Endothelial cell (in vitro differentiated cells): ENCODE results near the gene CDH2. TPM values are rescaled to one million over a fixed set of nuclear protein-coding genes. Genes with fewer than 3 reads are reported as not detected.

Source experiments
- DNase-seq: peaks from one replicate; pipeline ENCODE4 v3.0.0; 2021; ENCODE audit warnings: low spot score
- H3K27ac Mint-ChIP-seq: one replicate; pipeline ENCODE4 v1.8.0; 2021; ENCODE audit warnings: mixed read lengths, inconsistent platforms; ENCODE audit not compliant: unreplicated experiment
- H3K27me3 Mint-ChIP-seq: one replicate; pipeline ENCODE4 v1.8.0; 2021; ENCODE audit warnings: mild to moderate bottlenecking, moderate library complexity, mixed read lengths, inconsistent platforms; ENCODE audit not compliant: unreplicated experiment
- H3K36me3 Mint-ChIP-seq: one replicate; pipeline ENCODE4 v1.8.0; 2021; ENCODE audit warnings: mild to moderate bottlenecking, low read depth, mixed read lengths, inconsistent platforms; ENCODE audit not compliant: unreplicated experiment
- H3K4me1 Mint-ChIP-seq: one replicate; pipeline ENCODE4 v1.8.0; 2021; ENCODE audit warnings: mild to moderate bottlenecking, mixed read lengths, inconsistent platforms; ENCODE audit not compliant: unreplicated experiment
- H3K4me3 Mint-ChIP-seq: one replicate; pipeline ENCODE4 v1.8.0; 2021; ENCODE audit warnings: mild to moderate bottlenecking, mixed read lengths, inconsistent platforms; ENCODE audit not compliant: unreplicated experiment
- H3K9me3 Mint-ChIP-seq: one replicate; pipeline ENCODE4 v1.8.0; 2021; ENCODE audit warnings: mixed read lengths, inconsistent platforms; ENCODE audit not compliant: unreplicated experiment
- CTCF ChIP-seq: fragments of 200-600 bp; sonication (generic); IDR thresholded peaks from one replicate; pipeline ENCODE4 v1.5.0; 2021; ENCODE audit warnings: antibody characterized with exemption; ENCODE audit not compliant: unreplicated experiment
- total RNA-seq: library from RNA; stranded (reverse); fragmentation: NEBNext Ultra II Directional; extraction: Animal tissue kit (Norgen Biotek cat#: 25700); gene quantifications from one replicate; pipeline ENCODE4 v1.2.1, GENCODE V29; 2021; ENCODE audit not compliant: unreplicated experiment

Gene CDH2
- total RNA-seq, 1 donor from 2014 or later, result 162 TPM

DNA sequence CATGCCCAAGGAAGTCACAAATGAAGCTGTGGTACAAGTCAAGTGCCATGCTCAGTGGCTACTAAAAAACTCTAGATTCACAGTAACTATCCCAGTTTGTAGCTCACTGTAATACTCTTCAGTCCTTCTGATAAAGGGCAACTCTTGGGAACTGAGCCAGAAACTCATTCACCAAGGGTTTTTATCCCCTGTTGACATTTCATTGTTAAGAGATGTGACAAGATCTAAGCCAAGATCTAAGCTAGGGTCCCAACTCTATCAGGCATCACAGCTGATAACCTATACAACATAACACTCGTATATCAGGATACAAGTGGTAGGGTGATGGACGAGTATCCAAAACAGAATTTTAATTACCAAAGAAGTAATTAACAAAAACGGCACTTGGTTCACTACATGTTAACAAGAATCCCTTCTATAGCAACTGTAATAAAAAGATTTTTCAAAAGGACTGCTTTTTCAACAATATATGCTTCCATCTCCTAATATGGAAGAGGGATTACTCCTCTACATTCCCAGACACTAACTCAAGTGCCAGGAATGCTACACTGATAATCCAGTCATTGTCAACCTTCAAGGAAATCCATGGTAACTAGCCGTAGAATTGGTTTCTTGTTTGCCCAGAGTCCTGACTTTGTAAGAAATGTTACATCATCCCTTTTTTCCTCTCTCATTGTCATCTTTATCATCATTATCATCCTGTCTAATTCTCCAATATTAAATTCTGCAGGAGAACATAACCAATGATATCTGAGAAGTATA lies 111.7 kb downstream of the CDH2 start:
- no peak overlapping the region for H3K27ac Mint-ChIP-seq
- no peak overlapping the region for H3K4me3 Mint-ChIP-seq
- TF ChIP-seq CTCF, result no peak
- H3K9me3 Mint-ChIP-seq, result no peaks in the 10 kb centered on the region
- no peak for DNase-seq
- peaks cover under 1% of the 10 kb centered on the region for H3K27me3 Mint-ChIP-seq
- H3K36me3 Mint-ChIP-seq, result peaks cover under 1% of the 10 kb centered on the region
- H3K4me1 Mint-ChIP-seq, result peaks cover 25% of the 10 kb centered on the region

- no peak overlapping the region for H3K27ac Mint-ChIP-seq
- no peaks in the 10 kb centered on the region for H3K36me3 Mint-ChIP-seq
- H3K4me3 Mint-ChIP-seq, result no peak overlapping the region
- no peaks in the 10 kb centered on the region for H3K9me3 Mint-ChIP-seq
- TF ChIP-seq CTCF, result no peak
- H3K27me3 Mint-ChIP-seq, result no peaks in the 10 kb centered on the region
- peaks cover 24% of the 10 kb centered on the region for H3K4me1 Mint-ChIP-seq
- no peak for DNase-seq
Observed at GRCh38 chr18:28063926-28064325, 113.0 kb downstream of the CDH2 start.

GRCh38 chr18:28063271-28063761 lies 113.6 kb downstream of the CDH2 start:
- DNase-seq, result no peak
- Mint-ChIP-seq H3K4me1 (peaks cover 24% of the 10 kb centered on the region), H3K9me3 (no peaks in the 10 kb centered on the region), H3K36me3 (no peaks in the 10 kb centered on the region), H3K27me3 (no peaks in the 10 kb centered on the region), H3K27ac (peak overlapping the region; percentile 79), H3K4me3 (no peak overlapping the region)
- TF ChIP-seq CTCF, result no peak

DNA sequence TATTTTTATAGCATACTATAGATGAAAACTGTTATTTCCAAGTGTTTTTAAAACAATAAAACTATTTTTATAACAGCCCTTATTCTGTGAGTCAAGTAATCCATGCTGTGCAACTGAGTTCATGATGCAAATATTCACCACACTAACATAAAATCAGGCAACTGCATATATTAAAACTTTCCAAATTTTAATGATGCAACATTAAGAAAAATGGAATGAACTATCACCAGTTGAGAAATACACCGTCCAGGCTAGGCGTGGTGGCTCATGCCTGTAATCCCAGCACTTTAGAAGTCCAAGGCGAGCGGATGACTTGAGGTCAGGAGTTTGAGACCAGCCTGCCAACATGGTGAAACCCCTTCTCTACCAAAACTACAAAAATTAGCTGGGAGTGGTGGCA lies 114.5 kb downstream of the CDH2 start:
- Mint-ChIP-seq H3K36me3 (no peaks in the 10 kb centered on the region), H3K4me1 (peaks cover 24% of the 10 kb centered on the region), H3K4me3 (no peak overlapping the region), H3K9me3 (no peaks in the 10 kb centered on the region), H3K27me3 (no peaks in the 10 kb centered on the region), H3K27ac (no peak overlapping the region)
- no peak for TF ChIP-seq CTCF
- DNase-seq, result no peak

- Mint-ChIP-seq H3K36me3 (no peaks in the 10 kb centered on the region), H3K27me3 (no peaks in the 10 kb centered on the region), H3K9me3 (no peaks in the 10 kb centered on the region), H3K4me1 (peaks cover 21% of the 10 kb centered on the region), H3K4me3 (no peak overlapping the region), H3K27ac (no peak overlapping the region)
- no peak for DNase-seq
- TF ChIP-seq CTCF, result no peak
Observed at GRCh38 chr18:28059861-28060260, 117.1 kb downstream of the CDH2 start.
